ENCODE results near the gene GPR3. TPM values are rescaled to one million over a fixed set of nuclear protein-coding genes. Genes with fewer than 3 reads are reported as not detected.
"Not testable (repeated sequence)": the region's sequence is repeated elsewhere in the genome, so short reads cannot be mapped to it uniquely, and the experiment has no call there.

The GPR3 gene
- total RNA-seq, 2 experiments from 2014 or later: 0.21 TPM; not detected in 1

DNA sequence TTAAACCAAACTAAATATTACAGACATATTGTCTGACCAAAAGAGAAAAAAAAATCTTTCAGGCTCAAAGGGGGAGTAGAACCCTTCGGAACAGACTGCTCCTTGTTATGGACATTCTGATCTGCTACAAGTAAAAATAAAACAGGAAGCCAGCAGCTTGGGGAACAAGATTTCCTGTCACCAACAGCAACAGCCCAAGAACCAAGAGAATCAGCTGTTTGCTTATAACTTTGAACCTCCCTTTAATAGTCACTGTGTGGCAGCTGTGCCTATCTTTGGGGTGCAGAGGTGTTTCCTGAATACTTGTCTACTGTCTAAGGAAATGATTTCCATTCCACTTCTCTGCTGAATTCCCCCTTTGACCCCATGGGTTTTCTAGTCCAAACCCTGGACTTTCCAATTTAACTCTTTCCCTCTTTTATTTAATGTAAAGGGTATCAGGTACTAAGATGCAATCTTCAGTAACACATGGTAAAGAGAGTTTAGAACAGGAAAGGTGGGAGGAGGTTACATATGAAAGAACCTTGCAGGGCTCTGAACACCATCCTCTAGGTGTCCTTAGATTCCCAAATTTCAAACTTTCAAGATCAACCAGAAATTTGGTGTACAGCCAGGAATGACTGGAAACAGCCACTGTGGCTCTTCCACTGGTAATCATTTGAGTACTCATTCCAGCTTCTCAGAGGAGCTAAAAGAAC lies 38.6 kb downstream of the GPR3 start:
- peak overlapping the region; percentile 41 for H3K4me3 Mint-ChIP-seq
- peaks cover 36% of the 10 kb centered on the region for H3K36me3 Mint-ChIP-seq (ENCODE audit: low read depth)
- no peaks in the 10 kb centered on the region for H3K27me3 Mint-ChIP-seq
- CTCF ChIA-PET: interaction anchor here (0.6 to 1.6 kb wide), 7 partner anchors 10 to 502 kb away, joined by 3 to 5 read pairs (median 4); no protein-coding TSS in a partner anchor
- POLR2A ChIA-PET: no interaction called here
- no peaks in the 10 kb centered on the region for H3K9me3 Mint-ChIP-seq
- DNase-seq: peak; percentile 57
- peaks cover 78% of the 10 kb centered on the region for H3K4me1 Mint-ChIP-seq
- H3K27ac Mint-ChIP-seq: peak overlapping the region; percentile 78

DNA sequence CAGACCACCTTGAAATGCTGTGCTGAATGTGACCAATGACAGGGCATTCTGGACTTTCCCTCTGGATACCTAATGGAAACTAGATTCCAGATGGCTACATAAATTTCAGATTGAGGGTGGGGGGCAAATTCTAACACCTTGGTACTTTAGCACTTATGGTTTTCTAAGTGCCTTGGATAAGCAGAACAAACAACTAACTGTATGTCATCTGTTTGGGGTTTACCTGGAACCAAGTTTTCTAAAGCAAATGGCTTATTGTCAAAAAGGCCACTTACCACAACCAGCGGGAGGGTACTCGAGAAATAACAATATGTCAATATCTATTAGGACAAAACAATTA lies 39.1 kb downstream of the GPR3 start:
- H3K36me3 Mint-ChIP-seq (ENCODE audit: low read depth): peaks cover 35% of the 10 kb centered on the region
- DNase-seq: no peak
- H3K9me3 Mint-ChIP-seq: peaks cover under 1% of the 10 kb centered on the region
- H3K4me3 Mint-ChIP-seq: peak overlapping the region; percentile 41
- H3K4me1 Mint-ChIP-seq: peaks cover 81% of the 10 kb centered on the region
- no peaks in the 10 kb centered on the region for H3K27me3 Mint-ChIP-seq
- CTCF ChIA-PET: no interaction called here
- POLR2A ChIA-PET: no interaction called here
- H3K27ac Mint-ChIP-seq: peak overlapping the region; percentile 78

DNA sequence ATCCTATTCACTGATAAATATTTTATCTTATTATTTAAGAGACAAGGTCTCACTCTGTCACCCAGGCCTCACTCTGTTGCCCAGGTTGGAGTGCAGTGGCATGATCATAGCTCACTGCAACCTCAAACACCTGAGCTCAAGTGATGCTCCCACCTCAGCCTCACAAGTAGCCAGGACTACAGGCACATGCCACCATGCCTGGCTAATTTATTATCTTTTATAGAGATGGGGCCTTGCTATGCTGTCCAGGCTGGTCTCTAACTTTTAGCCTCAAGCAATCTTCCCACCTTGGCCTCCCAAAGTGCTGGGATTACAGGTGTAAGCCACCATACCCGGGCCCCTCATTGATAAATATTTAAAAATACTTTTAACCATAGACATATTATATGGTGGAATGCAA lies 40.3 kb downstream of the GPR3 start:
- CTCF ChIA-PET, H3K27me3 Mint-ChIP-seq, H3K4me3 Mint-ChIP-seq, POLR2A ChIA-PET, H3K27ac Mint-ChIP-seq, H3K9me3 Mint-ChIP-seq, DNase-seq: not testable (repeated sequence)
- Mint-ChIP-seq H3K4me1 (peaks cover 85% of the 10 kb centered on the region), H3K36me3 (ENCODE audit: low read depth) (peaks cover 28% of the 10 kb centered on the region)

DNA sequence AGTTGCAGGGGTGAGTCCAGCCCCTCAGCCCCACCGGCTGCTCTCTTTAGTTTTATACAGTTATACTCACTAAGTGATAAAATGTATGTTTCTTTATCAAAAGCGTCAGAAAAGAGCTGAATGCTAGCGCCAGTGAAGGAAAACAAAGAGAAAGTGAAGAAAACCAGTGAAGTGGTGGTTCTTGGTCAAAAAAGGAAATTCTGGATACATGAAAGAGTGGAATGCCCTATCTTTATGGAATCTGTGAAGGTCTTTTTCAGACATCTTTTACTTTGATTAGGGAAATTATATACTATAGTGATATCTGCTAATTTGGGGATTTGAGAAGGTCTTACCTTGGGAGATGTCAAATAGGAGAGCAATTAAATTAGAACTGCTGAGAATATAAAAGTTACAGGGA lies 41.3 kb downstream of the GPR3 start:
- Mint-ChIP-seq H3K4me1 (peaks cover 85% of the 10 kb centered on the region), H3K36me3 (ENCODE audit: low read depth) (peaks cover 25% of the 10 kb centered on the region), H3K27ac (no peak overlapping the region), H3K27me3 (no peaks in the 10 kb centered on the region), H3K9me3 (peaks cover 5% of the 10 kb centered on the region), H3K4me3 (no peak overlapping the region)
- ChIA-PET POLR2A (no interaction called here), CTCF (interaction anchor here (1.4 to 1.9 kb wide), 4 partner anchors 12 to 31 kb away, joined by 3 to 7 read pairs (median 5); no protein-coding TSS in a partner anchor)
- no peak for DNase-seq

DNA sequence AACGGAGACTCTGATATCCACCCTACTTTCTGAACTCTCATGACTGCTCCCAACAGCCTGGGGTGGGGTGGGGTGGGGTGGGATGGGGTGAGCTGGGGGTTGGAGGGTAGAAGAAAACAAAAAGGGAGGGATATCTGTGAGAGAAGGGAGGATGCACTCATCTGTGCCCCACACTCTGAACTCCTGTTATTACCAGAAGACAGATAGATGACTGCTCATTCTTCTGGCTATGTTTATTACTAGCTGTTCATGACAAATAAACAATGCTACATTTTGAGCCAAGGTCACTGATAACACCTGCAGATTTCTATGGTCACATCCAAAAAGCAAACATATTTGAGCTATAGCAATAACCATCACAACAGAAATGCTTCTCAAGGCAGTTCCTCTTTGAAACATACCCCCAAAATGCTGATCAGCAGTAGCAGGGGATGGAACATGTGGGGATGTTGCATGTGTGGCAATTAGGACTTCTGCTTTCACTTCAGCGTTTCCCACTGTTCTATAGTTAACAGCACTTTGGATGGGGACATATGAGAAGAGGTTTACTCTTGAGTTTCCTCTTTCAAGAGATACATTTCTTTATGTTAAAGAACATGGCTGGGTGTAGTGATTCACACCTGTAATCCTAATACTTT lies 43.3 kb downstream of the GPR3 start:
- peaks cover 78% of the 10 kb centered on the region for H3K4me1 Mint-ChIP-seq
- DNase-seq: no peak
- H3K4me3 Mint-ChIP-seq: peak overlapping the region; percentile 55
- CTCF ChIA-PET: interaction anchor here (0.6 to 1.9 kb wide), 10 partner anchors 10 to 87 kb away, joined by 3 to 10 read pairs (median 4); no protein-coding TSS in a partner anchor
- H3K9me3 Mint-ChIP-seq: peaks cover 5% of the 10 kb centered on the region
- H3K36me3 Mint-ChIP-seq (ENCODE audit: low read depth): peaks cover 36% of the 10 kb centered on the region
- POLR2A ChIA-PET: interaction anchor here (0.6 kb wide), 1 partner anchor 17 kb away, joined by 8 read pairs; no protein-coding TSS in a partner anchor
- H3K27me3 Mint-ChIP-seq: no peaks in the 10 kb centered on the region
- peak overlapping the region; percentile 89 for H3K27ac Mint-ChIP-seq

DNA sequence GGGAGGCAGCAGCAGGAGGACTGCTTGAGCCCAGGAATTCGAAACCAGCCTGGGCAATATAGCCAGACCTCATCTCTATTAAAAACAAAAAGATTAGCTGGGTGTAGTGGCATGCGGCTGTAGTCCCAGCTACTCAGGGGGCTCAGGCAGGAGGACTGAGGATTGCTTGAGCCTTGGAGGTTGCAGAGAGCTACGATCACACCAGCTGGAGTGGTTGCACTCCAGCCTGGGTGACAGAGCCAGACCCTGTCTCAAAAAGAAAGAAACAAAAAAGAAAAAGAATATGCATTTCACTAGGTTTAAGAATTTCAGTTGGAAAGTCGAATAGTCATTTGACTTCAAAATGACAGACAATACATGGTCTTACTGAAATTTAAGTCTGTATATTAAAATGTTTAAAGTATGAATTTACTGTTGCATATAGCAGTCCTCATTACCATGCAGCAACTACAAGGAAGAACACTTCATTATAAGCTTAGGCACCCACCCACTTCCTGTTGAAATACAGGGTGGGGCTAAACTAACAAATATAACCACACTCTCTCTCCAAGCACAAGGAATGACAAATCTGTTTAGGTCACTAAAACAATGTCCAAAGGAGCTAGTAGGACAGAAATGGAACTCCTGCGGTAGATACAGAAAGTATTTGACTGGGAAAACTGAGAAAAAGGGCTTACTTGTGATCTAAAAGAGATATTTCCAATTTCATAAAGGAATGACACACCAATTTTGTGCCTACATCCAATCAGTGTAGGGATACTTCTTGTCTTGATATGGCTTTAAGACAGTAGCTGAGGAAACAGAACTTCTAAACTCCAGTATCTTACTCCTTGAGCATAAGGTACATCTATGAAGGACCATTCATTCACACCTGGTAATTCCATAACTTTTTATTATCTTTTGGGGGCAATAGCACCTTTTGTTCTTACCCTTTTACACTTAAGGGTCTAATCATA lies 44.1 kb downstream of the GPR3 start:
- peaks cover 5% of the 10 kb centered on the region for H3K9me3 Mint-ChIP-seq
- H3K4me1 Mint-ChIP-seq: peaks cover 70% of the 10 kb centered on the region
- CTCF ChIA-PET: interaction anchor here (1.0 to 1.8 kb wide), 9 partner anchors 9 to 120 kb away, joined by 3 to 10 read pairs (median 4); no protein-coding TSS in a partner anchor
- POLR2A ChIA-PET: interaction anchor here (0.6 kb wide), 1 partner anchor 9 kb away, joined by 8 read pairs; no protein-coding TSS in a partner anchor
- H3K36me3 Mint-ChIP-seq (ENCODE audit: low read depth): peaks cover 36% of the 10 kb centered on the region
- no peaks in the 10 kb centered on the region for H3K27me3 Mint-ChIP-seq
- peak overlapping the region; percentile 55 for H3K4me3 Mint-ChIP-seq
- peak overlapping the region; percentile 89 for H3K27ac Mint-ChIP-seq
- DNase-seq: peak; percentile 32

DNA sequence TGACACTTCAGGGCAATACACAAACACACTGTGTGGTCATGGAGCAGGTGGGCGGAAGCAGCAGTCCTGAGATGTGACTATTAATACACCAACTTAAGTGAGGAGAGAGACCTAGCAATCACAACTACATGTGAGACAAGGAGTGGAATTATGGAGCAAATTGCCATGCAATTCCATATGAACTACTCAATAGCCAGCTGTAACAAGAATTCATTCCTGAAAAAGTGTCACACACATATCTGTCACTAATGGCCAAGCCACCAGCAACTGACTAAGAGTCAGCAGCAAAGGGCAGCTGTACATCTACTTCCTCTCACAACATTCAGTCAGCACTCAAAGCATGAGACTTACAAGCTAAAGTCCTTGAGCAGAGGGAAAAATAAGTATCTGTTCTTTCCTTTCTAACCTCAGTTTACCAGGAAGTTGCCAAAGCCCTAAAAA lies 46.2 kb downstream of the GPR3 start:
- CTCF ChIA-PET: interaction anchor here (0.5 to 1.5 kb wide), 6 partner anchors 8 to 407 kb away, joined by 3 to 11 read pairs (median 4); no protein-coding TSS in a partner anchor
- peaks cover 36% of the 10 kb centered on the region for H3K36me3 Mint-ChIP-seq (ENCODE audit: low read depth)
- H3K9me3 Mint-ChIP-seq: peaks cover 5% of the 10 kb centered on the region
- H3K4me3 Mint-ChIP-seq: no peak overlapping the region
- peaks cover 58% of the 10 kb centered on the region for H3K4me1 Mint-ChIP-seq
- POLR2A ChIA-PET: no interaction called here
- H3K27me3 Mint-ChIP-seq: no peaks in the 10 kb centered on the region
- H3K27ac Mint-ChIP-seq: no peak overlapping the region
- DNase-seq: no peak

DNA sequence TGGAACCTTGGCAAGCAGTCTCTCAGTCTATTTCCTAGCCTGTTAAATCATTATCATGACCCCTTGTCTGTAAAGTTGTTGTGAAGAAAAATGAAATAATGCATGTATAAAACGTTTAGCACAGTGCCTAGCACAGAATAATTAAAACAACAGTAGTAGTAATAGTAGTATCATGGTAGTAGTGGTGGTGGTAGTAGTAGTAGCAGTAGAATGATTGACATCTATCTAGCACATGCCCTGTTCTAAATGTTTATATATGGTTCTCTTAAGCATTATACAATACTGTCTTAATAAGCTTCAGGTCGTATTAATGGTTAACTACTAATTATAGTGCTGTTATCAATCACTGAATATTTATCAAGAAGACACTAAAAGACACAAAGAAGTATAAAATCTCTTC lies 46.7 kb downstream of the GPR3 start:
- peaks cover 5% of the 10 kb centered on the region for H3K9me3 Mint-ChIP-seq
- DNase-seq: no peak
- no peak overlapping the region for H3K27ac Mint-ChIP-seq
- H3K4me1 Mint-ChIP-seq: peaks cover 59% of the 10 kb centered on the region
- no peaks in the 10 kb centered on the region for H3K27me3 Mint-ChIP-seq
- peaks cover 40% of the 10 kb centered on the region for H3K36me3 Mint-ChIP-seq (ENCODE audit: low read depth)
- POLR2A ChIA-PET: no interaction called here
- CTCF ChIA-PET: interaction anchor here (0.5 to 1.5 kb wide), 8 partner anchors 7 to 543 kb away, joined by 3 to 11 read pairs (median 4); no protein-coding TSS in a partner anchor
- H3K4me3 Mint-ChIP-seq: no peak overlapping the region

DNA sequence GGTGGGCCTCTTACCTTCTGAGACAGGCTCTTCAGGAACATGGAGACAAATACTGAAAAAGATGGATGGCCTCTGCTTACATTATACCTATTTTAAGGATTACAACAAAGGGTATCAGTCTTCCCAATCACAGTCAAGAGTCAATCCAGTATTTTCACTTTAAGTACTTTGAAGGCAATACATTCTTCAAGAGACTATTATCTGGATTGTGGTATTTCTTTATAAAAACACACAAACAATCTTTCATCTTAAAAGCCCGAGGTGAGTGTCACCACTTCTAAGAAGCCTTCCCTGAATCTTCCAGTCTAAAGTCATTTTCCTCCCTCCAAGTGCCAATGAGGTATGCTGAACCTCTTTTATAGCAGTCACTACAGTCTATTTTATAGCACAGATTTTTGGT lies 52.2 kb downstream of the GPR3 start:
- H3K4me3 Mint-ChIP-seq: no peak overlapping the region
- H3K27ac Mint-ChIP-seq: peak overlapping the region; percentile 68
- no peaks in the 10 kb centered on the region for H3K9me3 Mint-ChIP-seq
- H3K4me1 Mint-ChIP-seq: peaks cover 36% of the 10 kb centered on the region
- H3K27me3 Mint-ChIP-seq: no peaks in the 10 kb centered on the region
- peaks cover 33% of the 10 kb centered on the region for H3K36me3 Mint-ChIP-seq (ENCODE audit: low read depth)
- POLR2A ChIA-PET: interaction anchor here (1.1 kb wide), 1 partner anchor 21 kb away, joined by 3 read pairs; no protein-coding TSS in a partner anchor
- no peak for DNase-seq
- CTCF ChIA-PET: interaction anchor here (1.1 to 1.5 kb wide), 2 partner anchors 8 to 21 kb away, joined by 3 to 10 read pairs; no protein-coding TSS in a partner anchor

Other genes with a start within 250 kb of the GPR3 start
- 10 to 100 TPM; 24.8 to 32.4 TPM for gene SLC9A1, start 237.5 kb upstream of the GPR3 start, total RNA-seq
- 10 to 100 TPM; 32.2 to 33.3 TPM for gene WDTC1, start 158.0 kb upstream of the GPR3 start, total RNA-seq
- gene TMEM222, start 70.5 kb upstream of the GPR3 start, total RNA-seq: 10 to 100 TPM; 38.4 to 40.2 TPM
- 100 to 1,000 TPM in 1 of 2 experiments, 10 to 100 TPM in 1; 83.5 to 106 TPM for gene SYTL1, start 50.6 kb upstream of the GPR3 start, total RNA-seq
- gene MAP3K6, start 25.7 kb upstream of the GPR3 start, total RNA-seq: 1 to 10 TPM; 6.4 to 7.6 TPM
- gene FCN3, start 17.8 kb upstream of the GPR3 start, total RNA-seq: not detected
- gene CD164L2, start 9.3 kb upstream of the GPR3 start, total RNA-seq: not detected
- gene WASF2, start 97.5 kb downstream of the GPR3 start, total RNA-seq: 100 to 1,000 TPM; 137 to 143 TPM
- gene AHDC1, start 211.5 kb downstream of the GPR3 start, total RNA-seq: 10 to 100 TPM; 15.3 to 19.3 TPM
- gene FGR, start 242.6 kb downstream of the GPR3 start, total RNA-seq: not detected